DMS53 treated with DMSO at 0.1 percent for 48 hours (cell line): ENCODE measurements around the gene RBM3.

Source experiments
- DNase-seq: peaks from one replicate; lab custom pipeline; 2025; ENCODE audit not compliant: unreplicated experiment; lab: John Stamatoyannopoulos, UW

Gene RBM3

GRCh38 chrX:48617542-48618340 lies 43.5 kb downstream of the RBM3 start:
- no peak for DNase-seq

GRCh38 chrX:48626401-48627298 lies 52.4 kb downstream of the RBM3 start:
- DNase-seq, result no peak
